Natural killer cell (primary cell): ENCODE results near the gene KIF15. TPM values are rescaled to one million over a fixed set of nuclear protein-coding genes. Genes with fewer than 3 reads are reported as not detected.
"Not testable (repeated sequence)": the region's sequence is repeated elsewhere in the genome, so short reads cannot be mapped to it uniquely, and the experiment has no call there.

ENCODE experiments used
- ATAC-seq, 3 donors: fragments of 150-1000 bp in 2 of 3; fragments of 200-7000 bp in 1 of 3; cut with Tn5 transposase; 1 replicate in 1 of 3; 2 replicates in 2 of 3; pipeline ENCODE4 v1.10.0; 2021; ENCODE audit warnings: mild to moderate bottlenecking in 2 of 3, moderate library complexity in 2 of 3
- DNase-seq, 2 donors: peaks; one replicate each; pipeline versions ENCODE4 v3.0.0 to v3.0.0-alpha.2; 2013 to 2021; ENCODE audit warnings: mixed read lengths in 1 of 2
- H3K27ac ChIP-seq: one replicate; pipeline ENCODE4 v1.5.1; 2013; ENCODE audit warnings: mild to moderate bottlenecking, low read length
- H3K27me3 ChIP-seq: one replicate; pipeline ENCODE4 v1.6.1; 2013; ENCODE audit warnings: low read length; ENCODE audit not compliant: control insufficient read depth, insufficient read depth
- H3K36me3 ChIP-seq: one replicate; pipeline ENCODE4 v1.6.1; 2013; ENCODE audit warnings: low read length; ENCODE audit not compliant: control insufficient read depth, insufficient read depth
- H3K4me1 ChIP-seq: one replicate; pipeline ENCODE4 v1.6.1; 2013; ENCODE audit warnings: low read length; ENCODE audit not compliant: control insufficient read depth, insufficient read depth
- H3K4me3 ChIP-seq: one replicate; pipeline ENCODE4 v1.5.1; 2013; ENCODE audit warnings: low read length
- H3K9me3 ChIP-seq: one replicate; pipeline ENCODE4 v1.6.1; 2013; ENCODE audit warnings: low read length; ENCODE audit not compliant: control insufficient read depth, insufficient read depth
- H3K27ac Mint-ChIP-seq, 2 donors: one replicate each; pipeline ENCODE4 v1.8.0; 2022; ENCODE audit warnings: mild to moderate bottlenecking in 2 of 2, mixed read lengths in 2 of 2, moderate library complexity in 1 of 2
- H3K27me3 Mint-ChIP-seq, 2 donors: one replicate each; pipeline ENCODE4 v1.8.0; 2022; ENCODE audit warnings: low read depth in 2 of 2, mixed read lengths in 2 of 2
- H3K36me3 Mint-ChIP-seq: one replicate; pipeline ENCODE4 v1.8.0; 2022; ENCODE audit warnings: mixed read lengths
- H3K4me1 Mint-ChIP-seq, 2 donors: one replicate each; pipeline ENCODE4 v1.8.0; 2022; ENCODE audit warnings: mixed read lengths in 2 of 2
- H3K4me3 Mint-ChIP-seq: one replicate; pipeline ENCODE4 v1.8.0; 2022; ENCODE audit warnings: mild to moderate bottlenecking, moderate library complexity, mixed read lengths
- H3K9me3 Mint-ChIP-seq, 2 donors: one replicate each; pipeline ENCODE4 v1.8.0; 2022; ENCODE audit warnings: mixed read lengths in 2 of 2
- CTCF ChIP-seq: fragments of 200-600 bp; IDR thresholded peaks from one replicate; pipeline ENCODE4 v1.8.0; 2022; ENCODE audit warnings: antibody characterized with exemption
- WGBS: methylation state at CpG from one replicate; pipeline ENCODE4 v1.1.7; 2013; ENCODE audit warnings: missing lambda C conversion rate; ENCODE audit not compliant: insufficient coverage; 5-methylcytosine and 5-hydroxymethylcytosine counted together
- intact Hi-C: fragments of 100-400 bp; cut with micrococcal nuclease; formaldehyde crosslinking; loops from one replicate; pipeline ENCODE4 v1.14.2; 2022
- total RNA-seq, 4 donors: library from RNA; stranded (reverse); fragments of 120-200 nt in 1 of 4; gene quantifications; one replicate each; pipeline versions ENCODE4 v1.2.3 to v1.2.4, GENCODE V29; 2013 to 2022

The KIF15 gene
- total RNA-seq, 3 donors from 2014 or later (not counting 1 experiment from before 2014, with no cell fraction given), result 0.80 to 1.6 (median 0.99) TPM

GRCh38 chr3:44805960-44806359 lies 44.4 kb downstream of the KIF15 start:
- H3K9me3 ChIP-seq, result no peaks in the 10 kb centered on the region
- H3K27ac ChIP-seq, result no peak overlapping the region
- H3K4me1 Mint-ChIP-seq, result no peaks in the 10 kb centered on the region
- no peaks in the 10 kb centered on the region for H3K9me3 Mint-ChIP-seq
- DNase-seq, result no peak
- no peak overlapping the region for H3K27ac Mint-ChIP-seq
- WGBS, result 94% methylated on average over 2 of the region's 2 CpGs
- intact Hi-C loops, result no loop called here
- ATAC-seq, result no peak
- H3K36me3 Mint-ChIP-seq, result no peaks in the 10 kb centered on the region
- no peak overlapping the region for H3K4me3 ChIP-seq
- no peaks in the 10 kb centered on the region for H3K36me3 ChIP-seq
- H3K4me1 ChIP-seq, result no peaks in the 10 kb centered on the region
- no peaks in the 10 kb centered on the region for H3K27me3 Mint-ChIP-seq
- no peak for TF ChIP-seq CTCF
- H3K27me3 ChIP-seq, result no peaks in the 10 kb centered on the region
- no peak overlapping the region for H3K4me3 Mint-ChIP-seq

GRCh38 chr3:44814751-44815150 lies 53.2 kb downstream of the KIF15 start:
- Mint-ChIP-seq H3K27ac (no peak overlapping the region), H3K4me3 (no peak overlapping the region), H3K27me3 (no peaks in the 10 kb centered on the region), H3K9me3 (peaks cover 0 to 2% of the 10 kb centered on the region in 2 donors), H3K4me1 (no peaks in the 10 kb centered on the region), H3K36me3 (no peaks in the 10 kb centered on the region)
- intact Hi-C loops, result no loop called here
- H3K4me1 ChIP-seq, result no peaks in the 10 kb centered on the region
- no peaks in the 10 kb centered on the region for H3K36me3 ChIP-seq
- no peaks in the 10 kb centered on the region for H3K27me3 ChIP-seq
- no peak overlapping the region for H3K4me3 ChIP-seq
- WGBS, result 98% methylated on average over 5 of the region's 6 CpGs
- DNase-seq, result no peak
- ATAC-seq, result no peak
- no peaks in the 10 kb centered on the region for H3K9me3 ChIP-seq
- TF ChIP-seq CTCF, result no peak
- no peak overlapping the region for H3K27ac ChIP-seq

- H3K4me3 ChIP-seq, H3K9me3 ChIP-seq, H3K9me3 Mint-ChIP-seq, DNase-seq, H3K27ac Mint-ChIP-seq, H3K4me3 Mint-ChIP-seq, H3K27ac ChIP-seq, H3K4me1 ChIP-seq, H3K27me3 ChIP-seq, H3K27me3 Mint-ChIP-seq, H3K4me1 Mint-ChIP-seq, ATAC-seq, intact Hi-C loops, H3K36me3 Mint-ChIP-seq, H3K36me3 ChIP-seq: not testable (repeated sequence)
- 100% methylated on average over 1 of the region's 2 CpGs for WGBS
Observed at GRCh38 chr3:44816334-44816733, 54.7 kb downstream of the KIF15 start.

- H3K4me3 ChIP-seq, DNase-seq, H3K4me1 Mint-ChIP-seq, H3K27ac ChIP-seq, H3K27me3 Mint-ChIP-seq, H3K4me3 Mint-ChIP-seq, H3K27me3 ChIP-seq, H3K9me3 ChIP-seq, H3K36me3 ChIP-seq, H3K4me1 ChIP-seq, intact Hi-C loops, H3K9me3 Mint-ChIP-seq, H3K27ac Mint-ChIP-seq, H3K36me3 Mint-ChIP-seq, ATAC-seq: not testable (repeated sequence)
- 98% methylated on average over 34 of the region's 34 CpGs for WGBS
Observed at GRCh38 chr3:44821206-44821605, 59.6 kb downstream of the KIF15 start.
